Measurements from ENCODE around the gene PFKP.

Gene PFKP

GRCh38 chr10:3136763-3137611 lies 69.6 kb downstream of the PFKP start:
- no peak overlapping the region for H3K4me3 ChIP-seq (ENCODE audit: low read length in 2 of 2)
- peaks cover 16% of the 10 kb centered on the region for H3K4me1 ChIP-seq (ENCODE audit: control insufficient read depth, insufficient read depth, low read length)
- no peak overlapping the region for H3K27ac ChIP-seq (ENCODE audit: low read length)
- H3K27me3 ChIP-seq (ENCODE audit: control insufficient read depth in 1 of 2, insufficient read depth in 2 of 2, low read length in 2 of 2): no peaks in the 10 kb centered on the region
- H3K36me3 ChIP-seq (ENCODE audit: control insufficient read depth in 2 of 2, insufficient read depth in 2 of 2, low read length in 2 of 2): peaks cover 60 to 61% of the 10 kb centered on the region in 2 donors
- H3K9me3 ChIP-seq (ENCODE audit: control insufficient read depth in 2 of 2, low read length in 2 of 2): no peaks in the 10 kb centered on the region
- no peak overlapping the region for H3K9ac ChIP-seq (ENCODE audit: low read length in 2 of 2)

DNA sequence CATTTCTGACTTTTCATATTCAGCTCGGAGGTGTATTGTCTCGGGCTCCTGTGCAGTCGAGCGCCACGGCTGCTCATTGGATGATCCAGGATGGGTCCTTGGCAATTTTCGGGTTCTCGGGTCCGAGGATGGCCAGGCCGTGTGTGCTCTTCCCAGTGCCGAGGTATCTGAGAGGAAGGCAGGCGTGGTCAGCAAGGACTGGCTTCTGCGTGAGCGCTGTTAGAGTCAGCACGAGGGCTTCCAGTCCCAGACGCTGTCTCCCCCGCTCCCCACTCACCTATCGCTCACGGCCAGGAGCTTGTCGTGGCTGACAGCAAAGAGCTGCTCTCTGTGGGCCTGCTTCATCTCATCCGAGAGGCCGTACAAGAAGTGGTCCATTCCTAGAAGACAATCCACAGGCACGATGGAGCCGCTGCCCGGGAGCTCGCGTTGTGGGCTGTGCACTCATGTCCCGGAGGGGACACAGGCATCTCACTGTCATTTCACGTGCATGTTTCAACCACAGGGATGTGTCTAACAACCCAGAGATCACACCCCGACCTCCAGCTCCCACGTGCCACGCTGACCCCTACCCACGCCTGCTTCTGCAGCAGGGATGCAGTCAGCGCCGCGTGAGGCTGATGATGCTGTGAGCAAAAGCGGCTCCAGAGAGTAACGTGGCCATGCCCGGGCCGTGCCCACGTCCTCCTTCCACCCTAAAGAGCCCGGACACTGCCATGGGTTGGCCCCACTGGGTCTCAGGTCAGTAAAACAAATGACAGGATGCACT lies 70.8 kb downstream of the PFKP start:
- H3K27ac ChIP-seq (ENCODE audit: low read length): no peak overlapping the region

GRCh38 chr10:3139216-3139910 lies 72.0 kb downstream of the PFKP start:
- H3K4me3 ChIP-seq (ENCODE audit: low read length in 2 of 2): no peak overlapping the region
- no peak overlapping the region for H3K27ac ChIP-seq (ENCODE audit: low read length)
- H3K9me3 ChIP-seq (ENCODE audit: control insufficient read depth in 2 of 2, low read length in 2 of 2): no peaks in the 10 kb centered on the region
- peaks cover 65 to 69% of the 10 kb centered on the region in 2 donors for H3K36me3 ChIP-seq (ENCODE audit: control insufficient read depth in 2 of 2, insufficient read depth in 2 of 2, low read length in 2 of 2)
- peaks cover 16% of the 10 kb centered on the region for H3K4me1 ChIP-seq (ENCODE audit: control insufficient read depth, insufficient read depth, low read length)
- no peak overlapping the region for H3K9ac ChIP-seq (ENCODE audit: low read length in 2 of 2)
- H3K27me3 ChIP-seq (ENCODE audit: control insufficient read depth in 1 of 2, insufficient read depth in 2 of 2, low read length in 2 of 2): no peaks in the 10 kb centered on the region

More for the DNA sequence above, 70.8 kb downstream of the PFKP start:
- H3K27me3 ChIP-seq (ENCODE audit: control insufficient read depth in 1 of 2, insufficient read depth in 2 of 2, low read length in 2 of 2): no peaks in the 10 kb centered on the region
- no peak overlapping the region for H3K9ac ChIP-seq (ENCODE audit: low read length in 2 of 2)
- H3K4me1 ChIP-seq (ENCODE audit: control insufficient read depth, insufficient read depth, low read length): peaks cover 16% of the 10 kb centered on the region
- no peaks in the 10 kb centered on the region for H3K9me3 ChIP-seq (ENCODE audit: control insufficient read depth in 2 of 2, low read length in 2 of 2)
- H3K4me3 ChIP-seq (ENCODE audit: low read length in 2 of 2): no peak overlapping the region
- peaks cover 62 to 64% of the 10 kb centered on the region in 2 donors for H3K36me3 ChIP-seq (ENCODE audit: control insufficient read depth in 2 of 2, insufficient read depth in 2 of 2, low read length in 2 of 2)

GRCh38 chr10:3140280-3140679 lies 72.9 kb downstream of the PFKP start:
- Histone ChIP-seq H3K9me3 (ENCODE audit: control insufficient read depth in 2 of 2, low read length in 2 of 2) (no peaks in the 10 kb centered on the region), H3K27ac (ENCODE audit: low read length) (no peak overlapping the region)

DNA sequence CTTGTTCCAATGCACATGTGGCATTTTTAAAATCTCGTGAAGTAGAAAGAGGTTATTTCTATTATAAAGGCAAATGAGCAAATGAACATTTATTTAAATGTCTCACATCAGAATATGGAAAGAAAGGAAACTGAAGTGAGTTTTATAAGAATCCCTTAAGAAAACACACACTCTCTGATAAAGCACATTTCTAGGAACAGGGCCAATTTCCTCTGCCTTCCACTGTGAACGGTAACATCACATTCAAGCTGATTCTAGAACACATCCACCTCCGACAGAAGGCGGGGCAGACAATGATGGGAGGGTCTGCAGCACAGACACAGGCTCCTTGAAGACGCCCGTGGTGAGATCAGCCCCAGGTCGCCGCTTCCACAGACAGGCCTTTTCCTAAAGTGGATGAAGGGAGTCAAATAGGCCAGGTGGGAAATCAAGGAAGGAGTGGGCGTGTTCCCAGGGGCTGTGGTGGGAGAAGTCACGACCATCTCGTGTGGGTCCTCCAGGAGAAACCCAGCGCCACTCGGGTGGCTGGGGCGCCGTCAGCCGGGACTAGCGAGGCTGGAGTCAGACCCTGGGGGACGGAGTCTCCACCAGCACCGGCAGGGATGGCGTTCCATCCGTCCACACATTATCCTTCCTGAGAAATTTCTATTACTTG lies 74.1 kb downstream of the PFKP start:
- Histone ChIP-seq H3K27me3 (ENCODE audit: control insufficient read depth in 1 of 2, insufficient read depth in 2 of 2, low read length in 2 of 2) (no peaks in the 10 kb centered on the region), H3K4me1 (ENCODE audit: control insufficient read depth, insufficient read depth, low read length) (peaks cover 13% of the 10 kb centered on the region), H3K4me3 (ENCODE audit: low read length in 2 of 2) (no peak overlapping the region), H3K9me3 (ENCODE audit: control insufficient read depth in 2 of 2, low read length in 2 of 2) (no peaks in the 10 kb centered on the region), H3K9ac (ENCODE audit: low read length in 2 of 2) (no peak overlapping the region), H3K36me3 (ENCODE audit: control insufficient read depth in 2 of 2, insufficient read depth in 2 of 2, low read length in 2 of 2) (peaks cover 69 to 74% of the 10 kb centered on the region in 2 donors), H3K27ac (ENCODE audit: low read length) (no peak overlapping the region)

More at GRCh38 chr10:3140280-3140679, 72.9 kb downstream of the PFKP start:
- Histone ChIP-seq H3K36me3 (ENCODE audit: control insufficient read depth in 2 of 2, insufficient read depth in 2 of 2, low read length in 2 of 2) (peaks cover 68 to 72% of the 10 kb centered on the region in 2 donors), H3K4me1 (ENCODE audit: control insufficient read depth, insufficient read depth, low read length) (peaks cover 16% of the 10 kb centered on the region), H3K27me3 (ENCODE audit: control insufficient read depth in 1 of 2, insufficient read depth in 2 of 2, low read length in 2 of 2) (no peaks in the 10 kb centered on the region), H3K9ac (ENCODE audit: low read length in 2 of 2) (no peak overlapping the region), H3K4me3 (ENCODE audit: low read length in 2 of 2) (no peak overlapping the region)

GRCh38 chr10:3142146-3142875 lies 75.0 kb downstream of the PFKP start:
- H3K4me3 ChIP-seq (ENCODE audit: low read length in 2 of 2): no peak overlapping the region
- peaks cover 12% of the 10 kb centered on the region for H3K4me1 ChIP-seq (ENCODE audit: control insufficient read depth, insufficient read depth, low read length)
- H3K27me3 ChIP-seq (ENCODE audit: control insufficient read depth in 1 of 2, insufficient read depth in 2 of 2, low read length in 2 of 2): no peaks in the 10 kb centered on the region
- no peak overlapping the region for H3K27ac ChIP-seq (ENCODE audit: low read length)
- H3K9ac ChIP-seq (ENCODE audit: low read length in 2 of 2): no peak overlapping the region
- H3K9me3 ChIP-seq (ENCODE audit: control insufficient read depth in 2 of 2, low read length in 2 of 2): no peaks in the 10 kb centered on the region
- peaks cover 67 to 74% of the 10 kb centered on the region in 2 donors for H3K36me3 ChIP-seq (ENCODE audit: control insufficient read depth in 2 of 2, insufficient read depth in 2 of 2, low read length in 2 of 2)

- H3K27ac ChIP-seq (ENCODE audit: low read length): no peak overlapping the region
- H3K4me3 ChIP-seq (ENCODE audit: low read length in 2 of 2): no peak overlapping the region
- H3K36me3 ChIP-seq (ENCODE audit: control insufficient read depth in 2 of 2, insufficient read depth in 2 of 2, low read length in 2 of 2): peaks cover 70 to 73% of the 10 kb centered on the region in 2 donors
- H3K27me3 ChIP-seq (ENCODE audit: control insufficient read depth in 1 of 2, insufficient read depth in 2 of 2, low read length in 2 of 2): no peaks in the 10 kb centered on the region
- no peaks in the 10 kb centered on the region for H3K9me3 ChIP-seq (ENCODE audit: control insufficient read depth in 2 of 2, low read length in 2 of 2)
- no peak overlapping the region for H3K9ac ChIP-seq (ENCODE audit: low read length in 2 of 2)
- H3K4me1 ChIP-seq (ENCODE audit: control insufficient read depth, insufficient read depth, low read length): peaks cover 12% of the 10 kb centered on the region
These were observed 76.0 kb downstream of the PFKP start for GRCh38 chr10:3143366-3143765.

DNA sequence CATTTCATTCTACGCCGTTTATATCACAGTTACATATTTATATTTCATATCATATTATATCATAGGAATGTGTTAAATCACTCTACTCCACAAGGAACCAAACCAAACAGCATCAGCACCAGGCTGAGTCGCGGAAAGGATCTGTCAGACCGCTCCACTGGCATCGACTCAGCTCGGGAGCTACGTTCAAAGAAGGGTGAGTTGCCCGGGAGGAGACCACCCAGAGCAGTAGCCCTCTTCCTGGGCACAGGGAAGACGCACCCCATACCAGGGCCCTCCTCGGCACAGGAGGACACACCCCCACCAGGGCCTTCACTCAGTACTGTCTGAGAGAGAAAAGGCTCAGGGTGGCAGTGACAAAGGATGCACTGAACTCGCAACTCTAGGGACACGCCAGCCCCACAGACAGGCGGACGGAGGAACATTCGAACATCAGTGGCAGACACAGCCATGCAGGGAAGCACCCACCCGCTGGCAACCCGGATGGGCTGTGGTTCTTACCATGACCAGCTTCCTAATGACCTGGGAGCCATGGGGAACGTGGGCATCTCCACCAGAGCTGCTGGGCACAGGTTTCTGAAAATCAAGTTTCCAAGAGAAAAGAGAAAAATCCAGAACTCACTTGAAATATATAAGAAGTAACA lies 76.6 kb downstream of the PFKP start:
- H3K27me3 ChIP-seq (ENCODE audit: control insufficient read depth in 1 of 2, insufficient read depth in 2 of 2, low read length in 2 of 2): no peaks in the 10 kb centered on the region
- H3K27ac ChIP-seq (ENCODE audit: low read length): no peak overlapping the region
- H3K36me3 ChIP-seq (ENCODE audit: control insufficient read depth in 2 of 2, insufficient read depth in 2 of 2, low read length in 2 of 2): peaks cover 70 to 72% of the 10 kb centered on the region in 2 donors
- H3K9me3 ChIP-seq (ENCODE audit: control insufficient read depth in 2 of 2, low read length in 2 of 2): no peaks in the 10 kb centered on the region
- peaks cover 12% of the 10 kb centered on the region for H3K4me1 ChIP-seq (ENCODE audit: control insufficient read depth, insufficient read depth, low read length)
- H3K9ac ChIP-seq (ENCODE audit: low read length in 2 of 2): no peak overlapping the region
- H3K4me3 ChIP-seq (ENCODE audit: low read length in 2 of 2): no peak overlapping the region

DNA sequence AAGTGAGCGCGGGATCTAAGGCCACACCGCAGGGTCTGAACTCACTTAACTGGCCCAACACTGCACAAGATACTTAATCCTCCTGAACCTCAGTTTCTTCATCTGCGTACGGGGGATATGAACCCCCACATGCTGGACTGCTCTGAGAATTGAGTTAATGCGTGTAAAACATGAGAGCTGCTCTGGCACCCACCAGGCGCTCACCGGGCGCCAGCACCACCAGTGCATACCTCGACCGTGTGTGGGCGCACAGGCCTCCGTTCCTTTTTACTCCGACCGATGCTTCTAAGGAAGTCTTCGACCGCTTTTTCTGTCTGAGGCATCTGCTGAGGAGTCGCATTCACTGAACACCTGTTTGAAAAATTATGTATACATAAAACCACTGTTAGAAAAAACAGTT lies 78.0 kb downstream of the PFKP start:
- Histone ChIP-seq H3K27me3 (ENCODE audit: control insufficient read depth in 1 of 2, insufficient read depth in 2 of 2, low read length in 2 of 2) (no peaks in the 10 kb centered on the region), H3K27ac (ENCODE audit: low read length) (no peak overlapping the region), H3K9ac (ENCODE audit: low read length in 2 of 2) (no peak overlapping the region), H3K36me3 (ENCODE audit: control insufficient read depth in 2 of 2, insufficient read depth in 2 of 2, low read length in 2 of 2) (peaks cover 66 to 72% of the 10 kb centered on the region in 2 donors), H3K4me3 (ENCODE audit: low read length in 2 of 2) (no peak overlapping the region), H3K9me3 (ENCODE audit: control insufficient read depth in 2 of 2, low read length in 2 of 2) (no peaks in the 10 kb centered on the region), H3K4me1 (ENCODE audit: control insufficient read depth, insufficient read depth, low read length) (peaks cover 7% of the 10 kb centered on the region)
